Esophagus squamous epithelium (tissue), 5 donors: Measurements from ENCODE around the gene FAM171A2. TPM values are rescaled to one million over a fixed set of nuclear protein-coding genes. Genes with fewer than 3 reads are reported as not detected.
"Not testable (repeated sequence)": the region's sequence is repeated elsewhere in the genome, so short reads cannot be mapped to it uniquely, and the experiment has no call there.

Experiments
- DNase-seq: peaks from one replicate; lab custom pipeline; 2025; lab: John Stamatoyannopoulos, UW
- H3K27ac ChIP-seq, 4 donors: fragments of 200-600 bp; sonication (generic); one replicate each; pipeline ENCODE4 v1.5.1; 2016 to 2019; ENCODE audit warnings: mild to moderate bottlenecking in 1 of 4
- H3K27me3 ChIP-seq, 4 donors: fragments of 200-600 bp; sonication (generic); 1 replicate in 3 of 4; 2 replicates in 1 of 4; pipeline versions ENCODE4 v1.5.1 to v1.6.0; 2017 to 2021; ENCODE audit warnings: antibody characterized with exemption in 1 of 4
- H3K36me3 ChIP-seq, 3 donors: fragments of 200-600 bp; sonication (generic); one replicate each; pipeline ENCODE4 v1.5.1; 2016 to 2019
- H3K4me1 ChIP-seq, 3 donors: fragments of 200-600 bp; sonication (generic); one replicate each; pipeline ENCODE4 v1.5.1; 2017 to 2019
- H3K4me3 ChIP-seq, 4 donors: fragments of 200-600 bp; sonication (generic); 1 replicate in 3 of 4; 2 replicates in 1 of 4; pipeline ENCODE4 v1.5.1; 2016 to 2019; ENCODE audit warnings: mild to moderate bottlenecking in 2 of 4, moderate library complexity in 1 of 4
- H3K9me3 ChIP-seq, 3 donors: fragments of 200-600 bp; sonication (generic); one replicate each; pipeline ENCODE4 v1.5.1; 2016 to 2019
- POLR2A ChIP-seq, 4 donors: fragments of 450-650 bp; IDR thresholded peaks; one replicate each; pipeline ENCODE4 v1.6.1; 2017; ENCODE audit warnings: antibody characterized with exemption in 4 of 4, mild to moderate bottlenecking in 4 of 4, moderate library complexity in 3 of 4
- WGBS, 2 donors: methylation state at CpG; one replicate each; pipeline ENCODE4 v1.1.5; 2018; 5-methylcytosine and 5-hydroxymethylcytosine counted together
- intact Hi-C: fragments of 100-400 bp; cut with DNase I; formaldehyde crosslinking; loops from one replicate; pipeline ENCODE4 v1.15.0; 2022
- total RNA-seq, 4 donors: library from RNA; depleted of rRNA; stranded (reverse); fragments of >200 nt; gene quantifications; one replicate each; pipeline ENCODE4 v1.1.0, GENCODE V29; 2016
- TF ChIP-seq, protein P1 (sequence below), 6 experiments: fragments of 450-650 bp in 4 of 6; fragments of 200-600 bp in 2 of 6; sonication (generic) in 2 of 6; IDR thresholded peaks; one replicate each; pipeline ENCODE4 v1.5.1; 2016 to 2019; ENCODE audit warnings: antibody characterized with exemption in 6 of 6, mild to moderate bottlenecking in 4 of 6, moderate library complexity in 4 of 6
- donor health status: DM: yes; HTN: yes; CAD: no.

FAM171A2 gene
- total RNA-seq, 4 donors from 2014 or later, result 0.35 to 17.4 (median 3.2) TPM

DNA sequence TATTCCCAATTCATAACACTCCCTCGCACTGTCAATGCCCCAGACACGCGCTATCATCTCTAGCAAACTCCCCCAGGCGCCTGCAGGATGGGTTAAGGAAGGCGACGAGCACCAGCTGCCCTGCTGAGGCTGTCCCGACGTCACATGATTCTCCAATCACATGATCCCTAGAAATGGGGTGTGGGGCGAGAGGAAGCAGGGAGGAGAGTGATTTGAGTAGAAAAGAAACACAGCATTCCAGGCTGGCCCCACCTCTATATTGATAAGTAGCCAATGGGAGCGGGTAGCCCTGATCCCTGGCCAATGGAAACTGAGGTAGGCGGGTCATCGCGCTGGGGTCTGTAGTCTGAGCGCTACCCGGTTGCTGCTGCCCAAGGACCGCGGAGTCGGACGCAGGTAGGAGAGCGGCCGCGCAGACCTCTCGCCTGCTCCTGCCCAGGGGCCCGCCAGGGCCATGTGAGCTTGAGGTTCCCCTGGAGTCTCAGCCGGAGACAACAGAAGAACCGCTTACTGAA lies 18.7 kb downstream of the FAM171A2 start, which contains the start of gene GRN:
TSS of gene GRN (plus strand) at position 364 of the 515 bp plus-strand sequence. CDS start 3,863 bp downstream, outside the sequence.
- intact Hi-C loops, result no loop called here
- 1 to 2% methylated on average over 21 to 25 of the region's 26 CpGs for WGBS, 2 donors
- H3K27ac ChIP-seq, result peak within 1 kb of the TSS; percentile 96 to 100 (median 98)
- H3K4me3 ChIP-seq, result peak within 1 kb of the TSS; percentile 81 to 97 (median 90)
- H3K9me3 ChIP-seq, result no peaks in the 10 kb centered on the region
- DNase-seq, result peak; percentile 77
- peaks cover 0 to 17% (median 8%) of the 10 kb centered on the region in 3 donors for H3K36me3 ChIP-seq
- TF ChIP-seq, protein P1, sequence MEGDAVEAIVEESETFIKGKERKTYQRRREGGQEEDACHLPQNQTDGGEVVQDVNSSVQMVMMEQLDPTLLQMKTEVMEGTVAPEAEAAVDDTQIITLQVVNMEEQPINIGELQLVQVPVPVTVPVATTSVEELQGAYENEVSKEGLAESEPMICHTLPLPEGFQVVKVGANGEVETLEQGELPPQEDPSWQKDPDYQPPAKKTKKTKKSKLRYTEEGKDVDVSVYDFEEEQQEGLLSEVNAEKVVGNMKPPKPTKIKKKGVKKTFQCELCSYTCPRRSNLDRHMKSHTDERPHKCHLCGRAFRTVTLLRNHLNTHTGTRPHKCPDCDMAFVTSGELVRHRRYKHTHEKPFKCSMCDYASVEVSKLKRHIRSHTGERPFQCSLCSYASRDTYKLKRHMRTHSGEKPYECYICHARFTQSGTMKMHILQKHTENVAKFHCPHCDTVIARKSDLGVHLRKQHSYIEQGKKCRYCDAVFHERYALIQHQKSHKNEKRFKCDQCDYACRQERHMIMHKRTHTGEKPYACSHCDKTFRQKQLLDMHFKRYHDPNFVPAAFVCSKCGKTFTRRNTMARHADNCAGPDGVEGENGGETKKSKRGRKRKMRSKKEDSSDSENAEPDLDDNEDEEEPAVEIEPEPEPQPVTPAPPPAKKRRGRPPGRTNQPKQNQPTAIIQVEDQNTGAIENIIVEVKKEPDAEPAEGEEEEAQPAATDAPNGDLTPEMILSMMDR (IDR thresholded peaks at IDR 0.05), result peak in 1 of 6 experiments; percentile 17
- TF ChIP-seq POLR2A (IDR thresholded peaks at IDR 0.05), result peak in 3 of 4 donors; percentile 74 to 88 (median 83)
- H3K4me1 ChIP-seq, result peaks cover 35 to 86% (median 38%) of the 10 kb centered on the region in 3 donors
- H3K27me3 ChIP-seq, result no peaks in the 10 kb centered on the region

DNA sequence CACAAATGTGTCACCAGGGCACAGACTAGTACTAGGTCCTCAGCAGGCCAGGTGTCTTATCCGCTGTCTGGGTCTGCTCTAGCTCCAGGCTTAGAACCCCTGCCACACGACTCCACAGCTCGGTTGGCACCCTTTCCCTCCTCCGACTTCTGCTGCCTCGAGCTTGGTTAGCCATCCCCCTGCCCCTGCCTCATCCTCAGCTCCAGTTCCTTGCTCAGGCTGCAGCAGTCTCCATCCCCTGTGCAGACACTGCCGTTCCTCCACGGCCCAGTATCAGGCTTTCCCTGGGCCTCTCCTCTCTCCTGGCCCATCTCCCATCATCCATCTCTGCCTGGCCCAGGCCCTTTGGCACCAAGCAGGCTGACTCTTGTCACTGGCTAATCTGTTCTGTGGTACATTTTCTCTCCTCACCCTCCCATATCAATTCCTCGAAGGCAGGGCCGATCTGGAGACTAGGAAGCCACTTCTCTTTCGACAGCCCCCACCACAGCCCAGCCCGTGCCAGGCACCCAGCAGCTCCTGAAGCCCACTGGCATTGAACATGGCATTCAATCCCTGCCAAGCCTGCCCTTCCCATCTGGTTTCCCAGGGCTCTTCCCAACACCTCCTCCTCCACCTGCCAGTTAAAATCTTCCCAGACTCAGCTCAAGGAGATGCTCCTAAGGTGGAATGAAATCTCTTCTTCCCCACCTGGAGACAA lies 20.0 kb downstream of the FAM171A2 start:
- TF ChIP-seq, protein P1 (IDR thresholded peaks at IDR 0.05), result no peak
- no peak for TF ChIP-seq POLR2A (IDR thresholded peaks at IDR 0.05)

DNA sequence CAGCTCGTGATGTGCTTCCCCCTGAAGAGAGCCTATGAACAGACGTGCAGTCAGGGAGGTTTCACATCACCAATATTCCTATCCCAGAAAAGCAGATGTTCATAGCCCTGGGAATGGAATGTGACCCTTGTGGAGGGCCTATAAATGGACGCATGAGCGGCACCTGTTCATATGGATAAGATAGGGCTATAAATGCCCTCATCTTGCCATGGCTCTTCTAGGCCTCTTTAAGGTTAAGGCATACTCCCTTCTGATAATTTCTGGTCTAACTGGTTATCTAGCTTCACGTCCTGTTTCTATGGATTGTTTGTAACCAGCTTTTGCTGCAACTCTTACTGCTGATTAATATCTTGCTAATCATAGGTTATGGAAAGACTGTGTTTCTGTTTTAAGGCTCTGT lies 23.1 kb downstream of the FAM171A2 start:
- intact Hi-C loops, H3K4me3 ChIP-seq, H3K9me3 ChIP-seq, H3K27me3 ChIP-seq, DNase-seq, H3K36me3 ChIP-seq: not testable (repeated sequence)
- 67 to 70% methylated on average over 5 of the region's 5 CpGs for WGBS, 2 donors
- Histone ChIP-seq H3K4me1 (peaks cover 12 to 62% (median 16%) of the 10 kb centered on the region in 3 donors), H3K27ac (peak overlapping the region in 2 of 4 donors; percentile 67 to 72)

More for the DNA sequence above, 20.0 kb downstream of the FAM171A2 start:
- intact Hi-C loops, result no loop called here
- DNase-seq, result no peak
- Histone ChIP-seq H3K36me3 (peaks cover 0 to 4% (median 0%) of the 10 kb centered on the region in 3 donors), H3K9me3 (no peaks in the 10 kb centered on the region), H3K27ac (peak overlapping the region; percentile 96 to 100 (median 98)), H3K4me3 (no peak overlapping the region), H3K4me1 (peaks cover 28 to 86% (median 29%) of the 10 kb centered on the region in 3 donors), H3K27me3 (no peaks in the 10 kb centered on the region)
- WGBS, 2 donors, result 56 to 57% methylated on average over 11 of the region's 11 CpGs

DNA sequence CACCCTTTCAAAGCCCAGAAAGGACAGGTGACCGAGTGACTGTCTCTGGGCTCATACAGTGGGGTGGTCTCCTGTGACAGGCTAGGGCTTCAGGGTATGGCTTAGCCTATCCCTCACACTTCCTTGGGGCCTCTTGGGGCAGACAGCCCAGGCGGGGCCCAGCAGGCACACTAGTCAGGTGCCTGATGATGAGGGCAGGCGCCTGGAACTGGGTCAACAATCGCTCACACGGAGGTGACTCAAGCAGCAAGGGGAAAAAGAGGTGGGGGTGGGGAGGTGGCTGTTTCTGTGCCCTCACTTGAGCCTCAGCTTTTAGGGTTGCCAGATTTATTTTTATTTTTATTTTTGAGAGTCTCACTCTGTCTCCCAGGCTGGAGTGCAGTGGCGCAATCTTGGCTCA lies 25.0 kb downstream of the FAM171A2 start:
- no peak overlapping the region for H3K4me3 ChIP-seq
- H3K9me3 ChIP-seq, result no peaks in the 10 kb centered on the region
- WGBS, 2 donors, result 34 to 53% methylated on average over 4 to 6 of the region's 6 CpGs
- peaks cover 2 to 57% (median 6%) of the 10 kb centered on the region in 3 donors for H3K4me1 ChIP-seq
- peaks cover 0 to 7% (median 0%) of the 10 kb centered on the region in 4 donors for H3K27me3 ChIP-seq
- intact Hi-C loops, result no loop called here
- H3K27ac ChIP-seq, result peak overlapping the region in 2 of 4 donors; percentile 67 to 72
- no peak for DNase-seq
- no peak for TF ChIP-seq POLR2A (IDR thresholded peaks at IDR 0.05)
- TF ChIP-seq, protein P1 (IDR thresholded peaks at IDR 0.05), result no peak
- no peaks in the 10 kb centered on the region for H3K36me3 ChIP-seq

DNA sequence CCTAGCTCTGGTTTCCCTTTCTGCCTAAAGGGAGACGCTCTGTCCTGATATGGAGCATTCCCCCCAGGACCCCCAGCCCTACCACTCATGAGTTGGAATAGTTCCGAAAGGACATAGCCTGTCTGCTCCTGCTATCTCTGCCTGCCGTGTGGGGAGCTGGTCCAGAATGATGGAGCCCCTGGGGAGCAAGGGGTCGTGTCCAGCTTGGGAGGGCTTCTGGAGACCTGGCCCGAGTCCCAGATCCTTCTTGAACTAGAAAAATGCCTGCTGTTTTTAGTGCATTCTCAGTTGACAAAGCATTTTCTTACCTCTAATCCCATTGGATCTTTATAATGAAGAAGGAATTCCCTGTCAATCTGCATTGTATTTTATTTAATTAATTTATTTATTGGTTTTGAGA lies 27.7 kb downstream of the FAM171A2 start:
- H3K4me3 ChIP-seq, result no peak overlapping the region
- H3K27ac ChIP-seq, result no peak overlapping the region
- H3K9me3 ChIP-seq, result no peaks in the 10 kb centered on the region
- no peaks in the 10 kb centered on the region for H3K36me3 ChIP-seq
- intact Hi-C loops, result no loop called here
- TF ChIP-seq POLR2A (IDR thresholded peaks at IDR 0.05), result no peak
- TF ChIP-seq, protein P1 (IDR thresholded peaks at IDR 0.05), result no peak
- H3K4me1 ChIP-seq, result peaks cover 5 to 65% (median 8%) of the 10 kb centered on the region in 3 donors
- H3K27me3 ChIP-seq, result peaks cover 0 to 7% (median 0%) of the 10 kb centered on the region in 4 donors
- WGBS, 2 donors, result 45 to 53% methylated on average over 3 to 4 of the region's 5 CpGs
- DNase-seq, result no peak
